ENCODE data around the gene SEZ6L.

Gene SEZ6L

GRCh38 chr22:26182723-26183122, 13.5 kb downstream of the SEZ6L start:
- DNase-seq (ENCODE audit: low read depth): no peak

- DNase-seq (ENCODE audit: low read depth): no peak
These were observed 15.9 kb downstream of the SEZ6L start for GRCh38 chr22:26185190-26185589.

- no peak for DNase-seq (ENCODE audit: low read depth)
These were observed 19.1 kb downstream of the SEZ6L start for GRCh38 chr22:26188341-26188740.

GRCh38 chr22:26194313-26194712, 25.1 kb downstream of the SEZ6L start:
- DNase-seq (ENCODE audit: low read depth): no peak

- no peak for DNase-seq (ENCODE audit: low read depth)
These were observed 25.6 kb downstream of the SEZ6L start for GRCh38 chr22:26194877-26195276.

GRCh38 chr22:26196657-26197056, 27.4 kb downstream of the SEZ6L start:
- DNase-seq (ENCODE audit: low read depth): no peak

GRCh38 chr22:26197425-26197824, 28.2 kb downstream of the SEZ6L start:
- no peak for DNase-seq (ENCODE audit: low read depth)

GRCh38 chr22:26199665-26200064, 30.4 kb downstream of the SEZ6L start:
- DNase-seq (ENCODE audit: low read depth): no peak

- no peak for DNase-seq (ENCODE audit: low read depth)
These were observed 33.1 kb downstream of the SEZ6L start for GRCh38 chr22:26202280-26202924.

- DNase-seq (ENCODE audit: low read depth): no peak
These were observed 36.2 kb downstream of the SEZ6L start for GRCh38 chr22:26205494-26205893.

- no peak for DNase-seq (ENCODE audit: low read depth)
These were observed 41.1 kb downstream of the SEZ6L start for GRCh38 chr22:26210334-26210733.

GRCh38 chr22:26213826-26214225, 44.6 kb downstream of the SEZ6L start:
- DNase-seq (ENCODE audit: low read depth): no peak

- DNase-seq (ENCODE audit: low read depth): no peak
These were observed 45.2 kb downstream of the SEZ6L start for GRCh38 chr22:26214466-26214865.

GRCh38 chr22:26215736-26216135, 46.5 kb downstream of the SEZ6L start:
- DNase-seq (ENCODE audit: low read depth): no peak

GRCh38 chr22:26225207-26225606, 55.9 kb downstream of the SEZ6L start:
- no peak for DNase-seq (ENCODE audit: low read depth)

- no peak for DNase-seq (ENCODE audit: low read depth)
These were observed 57.5 kb downstream of the SEZ6L start for GRCh38 chr22:26226538-26227297.

GRCh38 chr22:26229910-26230309, 60.6 kb downstream of the SEZ6L start:
- no peak for DNase-seq (ENCODE audit: low read depth)

- no peak for DNase-seq (ENCODE audit: low read depth)
These were observed 65.0 kb downstream of the SEZ6L start for GRCh38 chr22:26234296-26234695.

GRCh38 chr22:26235792-26236487, 66.7 kb downstream of the SEZ6L start:
- no peak for DNase-seq (ENCODE audit: low read depth)

- DNase-seq (ENCODE audit: low read depth): no peak
These were observed 67.7 kb downstream of the SEZ6L start for GRCh38 chr22:26236991-26237390.

GRCh38 chr22:26238596-26238995, 69.3 kb downstream of the SEZ6L start:
- DNase-seq (ENCODE audit: low read depth): no peak

GRCh38 chr22:26239581-26239980, 70.3 kb downstream of the SEZ6L start:
- DNase-seq (ENCODE audit: low read depth): no peak

- no peak for DNase-seq (ENCODE audit: low read depth)
These were observed 72.1 kb downstream of the SEZ6L start for GRCh38 chr22:26241361-26241760.

All from stimulated activated CD4-positive, alpha-beta T cell treated with anti-CD3 and anti-CD28 coated beads, Interleukin-2, amount 100 ng/mL, for 4 hours (primary cell).